Activated CD8-positive, alpha-beta T cell treated with anti-CD3 and anti-CD28 coated beads, Interleukin-2, amount 10 ng/mL, durations not matched to agents 7 days and 5 days (primary cell): ENCODE results near the gene SEC22C. TPM values are rescaled to one million over a fixed set of nuclear protein-coding genes. Genes with fewer than 3 reads are reported as not detected.

Source experiments
- ATAC-seq: fragments of 150-1000 bp; cut with Tn5 transposase; one replicate; pipeline ENCODE4 v1.10.0; 2021; ENCODE audit warnings: moderate library complexity
- CTCF ChIA-PET: fragments of 350-600 bp; sonication (Branson Sonifier 250); formaldehyde crosslinking; loops from one replicate; lab custom pipeline; 2021; ENCODE audit warnings: antibody characterized with exemption; lab: Charles Lee
- POLR2A ChIA-PET: fragments of 350-600 bp; sonication (Branson Sonifier 250); formaldehyde crosslinking; loops from one replicate; lab custom pipeline; 2021; ENCODE audit warnings: antibody characterized with exemption; lab: Charles Lee
- DNase-seq: peaks from one replicate; pipeline ENCODE4 v3.0.0-alpha.2; 2020
- H3K27ac Mint-ChIP-seq: one replicate; pipeline ENCODE4 v1.8.0; 2021; ENCODE audit warnings: mild to moderate bottlenecking, mixed read lengths
- H3K27me3 Mint-ChIP-seq: one replicate; pipeline ENCODE4 v1.8.0; 2021; ENCODE audit warnings: low read depth, mixed read lengths
- H3K36me3 Mint-ChIP-seq: one replicate; pipeline ENCODE4 v1.8.0; 2021; ENCODE audit warnings: low read depth, mixed read lengths
- H3K4me1 Mint-ChIP-seq: one replicate; pipeline ENCODE4 v1.8.0; 2021; ENCODE audit warnings: low read depth, mixed read lengths
- H3K4me3 Mint-ChIP-seq: one replicate; pipeline ENCODE4 v1.8.0; 2021; ENCODE audit warnings: mild to moderate bottlenecking, mixed read lengths
- H3K9me3 Mint-ChIP-seq: one replicate; pipeline ENCODE4 v1.8.0; 2022; ENCODE audit warnings: mixed read lengths; ENCODE audit not compliant: insufficient read depth
- total RNA-seq, 2 experiments: library from RNA; stranded (reverse); gene quantifications; one replicate each; pipeline ENCODE4 v1.2.3, GENCODE V29; 2021

SEC22C gene
- total RNA-seq, 2 experiments from 2014 or later, result 49.3 to 51.4 TPM

- CTCF ChIA-PET, result interaction anchor here (0.8 to 17.5 kb wide), 13 partner anchors 9 to 290 kb away, joined by 3 to 183 read pairs (median 5); partner anchors contain the start of genes SEC22C and VIPR1
- Mint-ChIP-seq H3K27ac (no peak overlapping the region), H3K4me3 (no peak overlapping the region), H3K27me3 (no peaks in the 10 kb centered on the region), H3K4me1 (peaks cover 18% of the 10 kb centered on the region), H3K36me3 (peaks cover 2% of the 10 kb centered on the region), H3K9me3 (no peaks in the 10 kb centered on the region)
- ATAC-seq, result no peak
- no peak for DNase-seq
- POLR2A ChIA-PET, result interaction anchor here (1.0 kb wide), 1 partner anchor 36 kb away, joined by 3 read pairs; no protein-coding TSS in a partner anchor
These were observed 44.4 kb downstream of the SEC22C start for GRCh38 chr3:42537350-42537749.

GRCh38 chr3:42535981-42536784, 45.6 kb downstream of the SEC22C start:
- DNase-seq, result peak; percentile 69

GRCh38 chr3:42533161-42533897, 48.4 kb downstream of the SEC22C start:
- no peaks in the 10 kb centered on the region for H3K27me3 Mint-ChIP-seq
- no peaks in the 10 kb centered on the region for H3K9me3 Mint-ChIP-seq
- H3K4me1 Mint-ChIP-seq, result peaks cover 46% of the 10 kb centered on the region
- ChIA-PET POLR2A (no interaction called here), CTCF (interaction anchor here (1.5 to 17.5 kb wide), 5 partner anchors 12 to 286 kb away, joined by 3 to 183 read pairs (median 82); partner anchors contain the start of gene VIPR1)
- H3K36me3 Mint-ChIP-seq, result peaks cover 12% of the 10 kb centered on the region
- no peak for ATAC-seq
- DNase-seq, result no peak
- H3K27ac Mint-ChIP-seq, result peak overlapping the region; percentile 43
- no peak overlapping the region for H3K4me3 Mint-ChIP-seq

More at GRCh38 chr3:42535981-42536784, 45.6 kb downstream of the SEC22C start:
- peak; percentile 40 for ATAC-seq
- H3K4me3 Mint-ChIP-seq, result no peak overlapping the region
- no peak overlapping the region for H3K27ac Mint-ChIP-seq
- H3K4me1 Mint-ChIP-seq, result peaks cover 21% of the 10 kb centered on the region
- no peaks in the 10 kb centered on the region for H3K27me3 Mint-ChIP-seq
- no peaks in the 10 kb centered on the region for H3K9me3 Mint-ChIP-seq
- H3K36me3 Mint-ChIP-seq, result peaks cover 8% of the 10 kb centered on the region
- ChIA-PET POLR2A (no interaction called here), CTCF (interaction anchor here (0.6 to 17.5 kb wide), 19 partner anchors 8 to 1356 kb away, joined by 3 to 183 read pairs (median 4); partner anchors contain the start of genes SEC22C and VIPR1)

- ATAC-seq (no peak), DNase-seq (no peak)
- Mint-ChIP-seq H3K36me3 (peaks cover 12% of the 10 kb centered on the region), H3K4me3 (no peak overlapping the region), H3K27me3 (no peaks in the 10 kb centered on the region), H3K4me1 (peaks cover 57% of the 10 kb centered on the region), H3K27ac (peak overlapping the region; percentile 43), H3K9me3 (no peaks in the 10 kb centered on the region)
- CTCF ChIA-PET, result interaction anchor here (5.9 to 6.4 kb wide), 2 partner anchors 16 to 23 kb away, joined by 44 to 82 read pairs; no protein-coding TSS in a partner anchor
- POLR2A ChIA-PET, result no interaction called here
These were observed 49.5 kb downstream of the SEC22C start for GRCh38 chr3:42532229-42532628.

- H3K4me3 Mint-ChIP-seq, result no peak overlapping the region
- POLR2A ChIA-PET, result no interaction called here
- H3K27me3 Mint-ChIP-seq, result no peaks in the 10 kb centered on the region
- CTCF ChIA-PET, result interaction anchor here (1.7 kb wide), 1 partner anchor 16 kb away, joined by 6 read pairs; no protein-coding TSS in a partner anchor
- peak overlapping the region; percentile 54 for H3K27ac Mint-ChIP-seq
- H3K36me3 Mint-ChIP-seq, result peaks cover 16% of the 10 kb centered on the region
- DNase-seq (no peak), ATAC-seq (no peak)
- peaks cover 63% of the 10 kb centered on the region for H3K4me1 Mint-ChIP-seq
- no peaks in the 10 kb centered on the region for H3K9me3 Mint-ChIP-seq
These were observed 50.3 kb downstream of the SEC22C start for GRCh38 chr3:42531470-42531869.

- H3K36me3 Mint-ChIP-seq, result peaks cover 16% of the 10 kb centered on the region
- H3K27ac Mint-ChIP-seq, result peak overlapping the region; percentile 74
- no peak for DNase-seq
- no peak overlapping the region for H3K4me3 Mint-ChIP-seq
- H3K9me3 Mint-ChIP-seq, result no peaks in the 10 kb centered on the region
- ChIA-PET POLR2A (no interaction called here), CTCF (no interaction called here)
- H3K27me3 Mint-ChIP-seq, result no peaks in the 10 kb centered on the region
- ATAC-seq, result no peak
- peaks cover 71% of the 10 kb centered on the region for H3K4me1 Mint-ChIP-seq
These were observed 51.7 kb downstream of the SEC22C start for GRCh38 chr3:42530073-42530472.

GRCh38 chr3:42529468-42529867, 52.3 kb downstream of the SEC22C start:
- Mint-ChIP-seq H3K27me3 (no peaks in the 10 kb centered on the region), H3K27ac (peak overlapping the region; percentile 74), H3K4me1 (peaks cover 71% of the 10 kb centered on the region), H3K9me3 (no peaks in the 10 kb centered on the region), H3K36me3 (peaks cover 16% of the 10 kb centered on the region), H3K4me3 (peak overlapping the region; percentile 40)
- ChIA-PET CTCF (interaction anchor here (0.7 to 1.9 kb wide), 3 partner anchors 10 to 27 kb away, joined by 3 to 12 read pairs (median 7); partner anchors contain the start of gene VIPR1), POLR2A (no interaction called here)
- ATAC-seq, result peak; percentile 18
- DNase-seq, result peak; percentile 30

GRCh38 chr3:42527368-42527917, 54.3 kb downstream of the SEC22C start:
- no peaks in the 10 kb centered on the region for H3K9me3 Mint-ChIP-seq
- peak overlapping the region; percentile 92 for H3K27ac Mint-ChIP-seq
- no peaks in the 10 kb centered on the region for H3K27me3 Mint-ChIP-seq
- H3K4me1 Mint-ChIP-seq, result peaks cover 61% of the 10 kb centered on the region
- H3K36me3 Mint-ChIP-seq, result peaks cover 16% of the 10 kb centered on the region
- ATAC-seq (no peak), DNase-seq (no peak)
- peak overlapping the region; percentile 50 for H3K4me3 Mint-ChIP-seq
- CTCF ChIA-PET, result interaction anchor here (1.6 to 12.9 kb wide), 4 partner anchors 10 to 26 kb away, joined by 12 to 116 read pairs (median 14); partner anchors contain the start of gene VIPR1
- POLR2A ChIA-PET, result no interaction called here

- Mint-ChIP-seq H3K4me1 (peaks cover 56% of the 10 kb centered on the region), H3K27ac (peak overlapping the region; percentile 92), H3K4me3 (peak overlapping the region; percentile 50), H3K36me3 (peaks cover 10% of the 10 kb centered on the region), H3K9me3 (no peaks in the 10 kb centered on the region), H3K27me3 (no peaks in the 10 kb centered on the region)
- CTCF ChIA-PET, result interaction anchor here (1.1 to 12.9 kb wide), 4 partner anchors 11 to 25 kb away, joined by 4 to 116 read pairs (median 14); partner anchors contain the start of gene VIPR1
- peak; percentile 59 for DNase-seq
- peak; percentile 84 for ATAC-seq
- POLR2A ChIA-PET, result interaction anchor here (1.0 kb wide), 1 partner anchor 24 kb away, joined by 3 read pairs; no protein-coding TSS in a partner anchor
These were observed 55.0 kb downstream of the SEC22C start for GRCh38 chr3:42526616-42527367.

GRCh38 chr3:42525736-42526345, 55.9 kb downstream of the SEC22C start:
- peaks cover 53% of the 10 kb centered on the region for H3K4me1 Mint-ChIP-seq
- no peak overlapping the region for H3K4me3 Mint-ChIP-seq
- no peaks in the 10 kb centered on the region for H3K27me3 Mint-ChIP-seq
- H3K9me3 Mint-ChIP-seq, result no peaks in the 10 kb centered on the region
- CTCF ChIA-PET, result interaction anchor here (1.1 to 12.9 kb wide), 4 partner anchors 12 to 24 kb away, joined by 4 to 116 read pairs (median 14); partner anchors contain the start of gene VIPR1
- no peak for ATAC-seq
- peaks cover 8% of the 10 kb centered on the region for H3K36me3 Mint-ChIP-seq
- peak overlapping the region; percentile 92 for H3K27ac Mint-ChIP-seq
- DNase-seq, result no peak
- POLR2A ChIA-PET, result interaction anchor here (1.0 kb wide), 1 partner anchor 25 kb away, joined by 3 read pairs; no protein-coding TSS in a partner anchor
